DMS114 treated with DMSO at 0.1 percent for 48 hours (cell line): ENCODE results near the gene DNAH3.

Source experiments
- DNase-seq: peaks from one replicate; lab custom pipeline; 2025; ENCODE audit not compliant: unreplicated experiment; lab: John Stamatoyannopoulos, UW

DNAH3 gene

DNA sequence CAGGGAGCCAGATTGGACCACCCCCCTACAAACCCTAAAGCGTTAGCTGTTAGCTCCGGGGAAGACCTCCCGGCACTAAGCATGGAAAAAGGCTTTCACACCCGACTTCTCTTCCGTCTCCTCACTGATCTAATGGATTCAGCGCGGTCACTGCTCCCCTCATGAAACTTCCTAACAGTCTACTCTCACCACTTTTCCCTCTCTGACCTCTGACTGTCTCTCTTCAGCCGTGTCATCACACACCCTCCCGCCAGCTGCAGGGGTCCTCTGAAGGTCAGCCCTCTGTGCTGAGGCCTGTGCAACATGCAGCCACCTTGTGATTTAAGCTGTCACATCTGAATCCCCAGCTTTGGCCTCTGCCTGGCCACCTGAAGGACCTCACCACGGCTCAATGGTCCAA is 234.4 kb downstream of the DNAH3 start:
- DNase-seq, result no peak

DNA sequence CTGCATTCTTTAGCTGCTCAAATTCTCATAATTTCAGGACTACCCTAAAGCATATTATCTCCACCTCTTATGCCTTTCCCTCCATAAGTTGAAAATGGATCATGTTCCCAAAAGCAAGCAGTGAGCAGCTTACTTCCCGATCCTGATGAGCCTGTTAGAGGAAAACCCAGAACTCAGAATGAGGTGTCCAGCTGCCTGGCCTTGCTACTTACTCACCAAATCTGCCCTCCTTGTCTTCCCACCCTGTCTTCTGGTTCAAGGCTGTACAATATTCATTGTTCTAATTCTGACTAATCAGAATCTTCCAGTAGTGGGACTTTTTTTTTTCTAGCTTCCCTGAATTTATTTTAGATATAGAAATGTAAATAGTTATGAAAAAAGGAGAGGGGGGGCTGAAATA is 239.3 kb downstream of the DNAH3 start:
- DNase-seq, result no peak

DNA sequence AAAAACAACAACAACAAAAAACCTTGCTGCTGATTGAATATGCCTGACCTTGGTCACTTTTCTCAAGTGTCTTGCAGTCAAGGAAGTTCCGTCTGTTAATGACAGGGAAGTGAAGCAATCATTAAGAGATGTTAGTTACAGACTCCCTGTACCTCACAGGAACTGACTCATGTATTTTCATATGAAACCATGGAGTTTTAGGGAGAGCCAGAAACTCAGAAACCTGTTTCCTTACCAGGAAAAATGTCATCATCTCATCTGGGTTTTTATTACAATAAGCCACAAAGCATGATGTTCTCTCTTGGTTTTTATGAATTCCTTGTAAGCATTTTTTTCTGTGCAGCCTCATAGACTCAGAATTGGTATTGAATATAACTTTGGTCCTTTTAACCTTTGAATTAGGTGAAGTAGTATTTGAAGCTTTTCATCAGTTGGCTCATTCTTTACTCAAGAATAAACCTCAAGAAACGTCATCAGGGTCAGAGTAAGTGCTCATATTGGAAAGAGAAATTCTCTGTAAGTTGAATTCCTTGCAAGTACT is 239.8 kb downstream of the DNAH3 start:
- DNase-seq, result no peak

DNA sequence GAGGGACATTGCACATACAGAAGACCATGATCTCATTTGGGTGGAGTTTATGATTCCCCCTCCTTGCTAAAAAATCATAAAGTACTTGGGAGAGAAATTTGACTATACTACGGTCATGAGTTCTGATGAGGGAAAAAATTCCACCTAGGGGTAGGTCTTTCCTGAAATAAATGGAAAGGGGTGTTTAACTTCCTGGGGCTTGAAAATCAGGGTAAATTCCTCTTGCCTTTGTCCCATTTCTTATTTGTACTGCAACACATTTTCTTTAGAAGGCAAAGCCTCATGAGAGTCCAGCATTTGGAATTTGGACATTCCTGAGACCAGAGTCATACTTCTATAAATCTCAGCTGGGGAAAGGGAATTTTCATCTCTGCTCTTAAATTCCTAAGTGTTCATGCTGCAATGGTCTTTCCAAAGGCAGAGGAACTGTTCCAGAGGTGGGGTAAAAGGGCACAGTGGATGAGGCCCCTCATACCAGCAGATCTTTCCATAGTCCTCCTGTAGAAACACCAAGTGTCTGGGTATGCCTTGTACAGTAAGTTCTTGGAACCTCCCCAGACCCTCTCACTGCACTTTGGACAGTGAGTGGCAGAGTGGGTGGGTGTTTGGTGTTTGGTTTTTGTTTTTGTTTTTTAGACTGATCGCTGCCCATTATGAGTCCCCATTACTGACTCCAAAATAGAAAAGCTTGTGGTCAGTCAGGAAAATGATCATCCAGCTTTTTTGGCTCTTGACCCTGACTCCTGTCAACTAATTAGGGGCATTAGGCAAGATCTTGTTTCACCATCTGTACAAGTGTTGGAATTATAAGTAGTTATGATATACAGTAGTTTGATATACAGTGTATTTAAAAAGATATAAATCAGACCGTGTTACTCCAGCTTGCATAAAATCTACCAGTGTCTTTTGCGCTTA is 244.0 kb downstream of the DNAH3 start:
- DNase-seq, result no peak

DNA sequence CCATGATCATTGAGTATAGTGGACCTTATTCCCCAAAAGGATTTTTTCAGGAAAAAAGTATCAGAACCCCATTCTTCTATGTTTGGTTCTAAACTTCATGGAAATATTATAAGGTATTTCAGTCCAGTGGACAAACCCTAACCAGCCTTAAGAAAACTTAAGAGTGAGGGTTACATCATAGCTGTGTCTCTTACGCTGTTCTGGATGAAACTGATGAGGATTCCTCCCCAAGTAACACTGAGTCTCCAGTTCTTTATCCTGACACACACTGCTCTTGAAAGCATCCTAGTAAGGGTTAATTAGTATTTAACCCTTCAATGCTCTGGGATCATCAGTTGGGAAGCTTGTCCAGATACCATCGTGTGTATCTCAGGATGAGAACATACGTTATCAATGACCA is 245.1 kb downstream of the DNAH3 start:
- no peak for DNase-seq

DNA sequence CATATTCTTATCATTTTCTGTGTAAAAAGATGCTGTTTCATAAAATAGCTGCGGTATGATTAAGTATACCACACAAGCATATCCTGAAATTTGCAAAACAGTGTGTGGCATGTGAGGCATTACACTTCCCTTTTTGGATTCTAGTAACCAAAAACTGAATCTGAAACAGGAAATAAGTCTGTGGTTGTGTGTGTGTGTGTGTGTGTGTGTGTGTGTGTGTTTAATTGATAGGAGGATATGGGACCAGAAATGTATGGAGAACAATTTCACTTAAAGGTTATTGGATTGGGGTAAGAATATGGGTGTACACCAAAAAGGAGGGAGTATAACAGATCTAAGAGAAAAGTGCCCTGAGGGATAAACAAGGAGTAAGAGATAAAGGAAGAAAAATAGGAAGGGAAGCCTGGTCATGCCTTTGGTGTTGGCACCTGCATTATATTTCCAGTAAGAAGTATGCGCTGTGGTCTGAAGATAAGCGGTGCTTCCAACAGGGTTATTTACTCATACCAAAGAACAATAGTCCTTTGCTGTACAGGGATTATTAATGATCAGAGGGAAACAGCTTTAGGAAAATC is 246.1 kb downstream of the DNAH3 start:
- no peak for DNase-seq

DNA sequence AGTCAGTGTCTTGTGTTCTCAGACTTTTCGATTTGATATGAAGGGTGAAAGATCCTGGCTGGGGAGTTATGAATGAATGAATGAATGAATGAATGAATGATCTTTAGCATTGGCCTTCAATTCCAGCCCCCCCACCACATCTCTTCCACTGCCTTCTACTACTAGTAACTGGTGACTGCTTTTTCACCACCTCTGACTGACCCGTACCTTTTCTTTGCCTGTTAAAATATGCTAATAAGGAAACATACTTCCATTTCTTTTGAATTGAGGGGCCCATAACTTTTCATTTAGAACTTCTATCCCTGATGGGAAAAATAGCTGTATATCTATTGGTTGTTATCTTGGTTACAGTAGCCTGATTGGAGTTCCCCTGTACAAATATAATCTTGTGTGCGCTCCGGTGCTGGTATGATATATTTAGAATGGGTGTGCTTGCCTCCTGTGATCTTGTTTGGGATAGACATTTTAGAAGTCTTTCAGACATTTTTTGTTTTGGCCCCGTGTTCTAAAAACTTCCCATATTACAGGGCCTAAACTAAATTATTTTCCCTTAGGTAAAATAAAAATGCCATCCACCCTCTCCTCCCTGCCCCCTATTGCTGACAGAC is 246.6 kb downstream of the DNAH3 start:
- DNase-seq, result no peak

DNA sequence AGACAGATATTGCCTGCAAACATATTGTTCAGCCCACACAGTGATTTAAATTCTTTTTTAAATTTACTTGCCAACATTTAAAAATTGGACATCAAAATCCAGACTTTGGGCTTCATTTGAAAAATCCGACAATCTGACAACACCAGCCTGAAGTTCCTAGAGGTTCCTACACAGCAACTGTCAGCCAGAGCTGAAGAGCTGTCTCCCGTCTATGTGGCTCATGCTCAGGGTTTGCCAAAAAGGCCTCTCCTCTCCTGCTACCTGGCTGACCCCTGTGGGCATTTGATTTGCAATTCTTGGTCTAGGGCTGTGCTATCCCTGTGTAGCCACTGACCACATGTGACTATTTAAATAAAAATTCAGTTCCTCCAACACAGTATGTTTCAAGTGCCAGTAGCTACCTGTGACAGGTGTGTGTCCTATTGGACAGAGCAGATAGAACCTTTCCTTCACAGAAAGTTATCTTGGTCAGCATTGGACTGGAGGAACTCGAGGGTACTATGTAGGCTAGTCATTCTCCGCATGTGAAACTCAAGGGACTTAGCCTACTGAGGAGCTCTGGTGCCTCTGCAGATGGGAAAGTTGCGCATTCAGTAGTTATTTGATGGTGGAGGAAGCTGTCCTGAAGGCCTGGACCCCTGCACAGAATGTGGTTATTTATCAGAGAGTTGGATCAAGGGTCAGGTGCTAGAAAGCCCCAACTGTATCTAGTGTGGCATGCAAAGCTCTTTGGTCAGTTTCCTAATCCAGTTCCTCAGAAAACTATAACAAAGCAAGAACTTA is 247.3 kb downstream of the DNAH3 start:
- no peak for DNase-seq

DNA sequence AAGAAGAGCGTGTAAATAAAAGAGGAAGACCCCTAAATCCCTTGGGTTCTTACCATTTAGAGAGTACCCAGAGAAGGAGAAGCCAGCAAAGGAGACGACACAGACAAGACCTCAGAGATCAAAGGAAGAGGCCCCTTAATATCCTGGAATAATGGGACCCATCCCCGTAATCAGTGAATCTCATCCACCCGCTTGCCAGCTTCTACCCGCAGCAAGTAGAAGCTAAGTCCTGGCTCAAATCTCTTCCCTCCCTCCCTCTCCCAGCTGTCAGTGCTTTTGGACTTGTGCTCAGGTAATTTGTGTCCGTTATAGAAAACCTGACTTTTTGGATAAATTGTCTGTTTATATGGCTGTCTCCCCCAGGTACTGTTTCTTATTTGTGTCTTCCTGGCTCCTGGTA is 248.2 kb downstream of the DNAH3 start:
- DNase-seq, result no peak

DNA sequence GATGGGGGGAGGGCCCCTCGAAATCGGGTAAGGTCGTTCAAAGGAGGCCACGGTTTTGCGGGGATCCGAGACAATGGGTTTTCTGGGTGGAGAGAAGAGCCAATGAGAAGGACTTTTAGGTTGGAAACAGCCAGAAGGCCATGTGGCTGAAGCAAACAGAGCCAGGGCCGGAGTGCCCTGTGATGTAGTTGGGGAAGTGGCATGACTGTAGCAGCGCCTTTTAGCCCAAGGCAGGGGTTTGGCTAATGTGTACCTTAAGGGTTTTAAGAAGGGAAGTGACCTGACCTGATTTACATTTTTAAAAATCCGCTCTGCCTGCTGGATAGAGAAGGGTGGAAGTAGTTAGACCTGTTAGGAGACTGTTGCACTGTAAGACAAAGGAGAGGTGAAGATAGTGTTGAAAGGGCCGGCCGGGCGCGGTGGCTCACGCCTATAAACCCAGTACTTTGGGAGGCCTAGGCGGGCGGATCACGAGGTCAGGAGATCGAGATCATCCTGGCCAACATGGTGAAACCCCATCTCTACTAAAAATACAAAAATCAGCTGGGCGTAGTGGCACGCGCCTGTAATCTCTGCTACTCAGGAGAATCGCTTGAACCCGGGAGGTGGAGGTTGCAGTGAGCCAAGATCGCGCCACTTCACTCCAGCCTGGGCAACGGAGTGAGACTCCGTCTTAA is 249.1 kb downstream of the DNAH3 start:
- no peak for DNase-seq

DNA sequence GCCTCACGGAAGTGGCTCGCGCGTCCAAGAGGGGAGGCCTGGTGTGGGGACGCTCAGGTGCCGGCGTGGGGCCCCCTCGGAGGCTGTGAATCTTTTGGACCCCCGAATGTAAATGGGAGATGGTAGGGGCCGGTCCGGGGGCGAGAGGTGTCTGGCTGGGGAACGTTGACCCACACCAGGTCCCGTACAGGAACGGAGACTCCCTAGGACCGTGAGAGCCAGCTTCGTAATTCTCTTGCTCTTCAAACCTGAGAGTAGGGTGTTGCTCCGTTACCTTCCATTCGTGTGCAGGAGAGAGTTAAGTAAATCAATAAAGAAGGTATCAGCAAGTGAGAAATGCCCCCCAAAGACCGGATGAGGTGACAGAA is 249.6 kb downstream of the DNAH3 start:
- DNase-seq, result no peak

DNA sequence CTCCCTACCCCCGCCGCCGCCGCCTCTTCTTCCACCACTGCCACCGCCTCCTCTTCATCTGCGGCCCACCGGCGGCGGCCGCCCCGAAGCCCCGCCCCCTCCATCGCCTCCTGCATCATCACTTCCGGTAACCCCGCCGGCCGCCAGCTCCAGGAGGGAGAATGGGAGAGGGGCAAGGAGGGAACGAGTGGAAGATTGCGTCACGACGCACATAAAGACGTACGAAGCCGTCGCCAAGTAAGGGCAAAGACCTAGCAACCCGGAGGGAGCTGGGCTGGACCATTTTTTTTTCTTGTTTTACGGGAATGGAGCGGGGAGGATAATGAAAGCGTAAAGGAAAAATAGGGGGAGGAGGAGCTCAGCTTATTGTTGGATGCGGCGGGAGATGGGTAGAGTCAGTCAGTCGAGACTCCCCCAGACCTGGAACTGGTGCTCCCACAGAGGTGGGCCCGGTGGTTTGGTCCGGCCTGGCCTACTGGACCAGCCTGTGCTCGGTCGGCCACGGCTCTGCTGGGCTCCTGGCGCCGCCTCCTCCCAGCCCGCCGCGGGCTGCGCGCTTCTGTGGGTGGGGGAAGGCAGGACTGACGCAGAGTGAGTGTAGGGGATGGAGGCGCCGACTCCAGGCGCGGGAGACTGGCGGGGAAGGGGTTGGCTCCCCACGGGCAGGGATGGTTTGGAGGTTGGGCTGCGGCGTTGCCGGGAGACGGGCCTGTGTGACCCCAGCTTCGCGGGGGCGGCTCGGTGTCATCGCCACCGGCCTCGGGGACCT is 250.2 kb downstream of the DNAH3 start, which contains the start of the genes DCUN1D3 and LYRM1:
Gene DCUN1D3, minus strand, starts transcription at position 60 of the 769 bp plus-strand sequence. CDS start 37,820 bp downstream, outside the sequence.
Gene LYRM1, plus strand, starts transcription at position 473 of the 769 bp plus-strand sequence. CDS start 14,785 bp downstream, outside the sequence.
- peak; percentile 93 for DNase-seq

DNA sequence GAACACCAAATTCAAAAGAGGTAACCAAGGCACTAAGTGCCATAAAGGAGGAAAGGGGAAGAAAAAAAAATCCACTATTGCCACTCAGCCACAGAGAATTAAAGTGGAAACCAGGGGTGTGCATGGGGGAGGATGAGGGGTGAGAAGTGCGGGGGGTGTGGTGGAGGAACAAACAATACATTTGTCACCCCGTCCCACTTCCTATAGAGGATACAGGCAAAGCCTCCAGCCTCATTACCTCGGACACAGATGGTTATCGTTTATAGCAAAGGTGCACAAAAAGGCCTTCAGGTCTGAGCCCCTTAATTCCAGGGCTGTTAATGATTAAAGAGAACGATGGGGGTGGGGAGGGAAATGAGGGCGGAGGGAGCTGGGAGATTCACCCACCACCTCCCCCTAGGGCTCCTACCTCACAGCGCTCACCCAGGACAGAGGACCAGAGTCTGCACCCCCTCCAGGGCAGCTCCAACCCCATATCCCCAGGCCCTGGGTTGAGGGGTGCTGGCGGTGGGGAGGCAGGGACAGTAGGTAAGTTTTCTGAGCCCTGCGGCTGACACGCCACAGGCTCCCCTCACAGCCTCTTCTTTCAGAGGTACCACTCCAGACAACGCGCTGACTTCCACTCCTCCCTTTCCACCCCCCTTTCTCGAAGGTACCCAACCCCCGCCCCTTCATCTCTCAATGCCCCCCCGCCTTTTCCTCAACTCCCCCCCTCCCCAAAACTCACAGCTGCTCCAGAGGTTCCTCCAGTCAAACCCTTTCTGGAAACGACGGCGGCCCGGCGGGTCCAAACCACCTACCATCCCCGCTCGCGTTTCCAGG is 251.0 kb downstream of the DNAH3 start:
- no peak for DNase-seq

DNA sequence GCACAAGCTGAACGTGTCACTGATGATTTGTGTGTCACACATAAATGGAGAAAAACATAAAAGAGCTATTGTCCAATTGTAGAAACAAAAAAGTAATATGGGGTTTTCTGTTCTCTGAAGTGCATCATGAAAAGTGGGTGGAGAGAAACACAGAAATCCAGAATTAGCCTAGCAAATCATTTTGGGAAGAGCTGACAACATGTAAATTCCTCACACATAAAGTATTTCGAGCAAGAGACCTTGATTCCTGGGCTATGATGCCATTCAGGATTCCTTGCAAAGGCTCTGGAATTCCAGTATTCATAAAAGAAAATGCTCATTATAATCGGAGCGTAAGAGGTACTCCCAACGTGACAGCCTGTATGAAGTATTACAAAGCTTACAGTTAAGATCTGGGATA is 251.6 kb downstream of the DNAH3 start:
- DNase-seq, result no peak

DNA sequence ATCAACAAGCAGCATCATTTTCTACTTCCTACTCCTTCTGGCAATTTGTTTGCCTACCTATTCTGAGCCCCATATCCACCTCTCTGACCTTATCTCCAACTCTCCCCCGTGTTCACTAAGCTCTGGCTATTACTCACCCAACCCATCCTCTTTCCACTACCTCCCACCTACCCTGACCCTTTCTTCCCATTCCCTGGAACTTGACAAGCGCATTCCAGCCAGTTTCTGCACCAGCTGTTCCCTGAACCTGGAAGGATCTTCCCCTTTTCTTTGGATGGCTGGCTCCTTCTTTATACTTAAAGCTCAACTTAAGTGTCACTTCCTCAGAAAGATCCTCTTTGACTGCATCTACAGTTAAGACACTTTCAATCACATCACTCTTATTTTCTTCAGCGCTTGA is 252.7 kb downstream of the DNAH3 start:
- no peak for DNase-seq

DNA sequence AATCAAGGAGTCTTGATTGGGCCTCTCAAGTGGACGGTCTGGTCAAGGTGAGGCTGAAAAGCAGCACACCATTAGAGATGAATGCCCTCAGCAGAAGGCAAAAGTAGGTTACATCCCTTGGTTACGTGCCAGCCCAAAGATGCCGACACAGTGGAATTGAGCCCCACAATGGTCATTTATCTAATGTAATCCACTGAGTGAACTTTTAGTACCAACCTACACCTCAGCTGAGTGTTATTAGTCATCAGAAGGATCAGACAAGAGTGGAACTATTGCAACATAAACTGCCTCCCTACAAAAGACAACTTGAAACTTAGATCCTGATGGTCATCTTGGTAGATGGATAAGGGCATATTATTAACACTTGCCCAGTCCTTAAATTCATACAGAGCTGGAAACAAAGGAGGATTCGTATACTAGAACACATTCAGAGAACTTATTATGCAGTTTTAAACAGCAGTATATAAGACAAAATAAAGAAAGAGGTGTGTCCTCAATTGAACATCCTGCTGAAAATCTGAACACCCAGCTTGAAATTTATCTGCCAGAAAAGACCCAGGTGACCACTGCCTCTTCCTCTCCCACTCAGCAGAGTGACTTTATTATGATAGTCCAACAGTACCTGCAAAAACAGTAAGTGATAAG is 253.3 kb downstream of the DNAH3 start:
- no peak for DNase-seq

DNA sequence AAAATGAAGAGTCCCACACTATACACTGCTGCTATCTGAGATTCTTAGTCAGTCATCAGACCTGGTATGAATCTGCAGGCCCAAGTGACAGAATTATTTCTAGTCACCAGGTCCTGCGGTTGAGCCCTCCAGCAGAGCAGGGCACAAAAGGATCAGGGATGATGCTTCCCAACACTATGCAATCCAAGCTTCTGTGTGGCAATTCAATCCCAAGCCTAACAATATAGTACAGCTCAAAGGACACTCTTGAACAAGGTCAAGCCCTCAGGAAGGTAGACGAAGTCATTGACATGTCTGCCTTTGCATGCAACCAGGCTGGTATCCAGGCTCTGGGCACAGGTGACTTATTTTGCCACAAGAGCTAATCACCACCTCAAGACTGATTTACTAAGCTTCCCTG is 256.3 kb downstream of the DNAH3 start:
- no peak for DNase-seq

DNA sequence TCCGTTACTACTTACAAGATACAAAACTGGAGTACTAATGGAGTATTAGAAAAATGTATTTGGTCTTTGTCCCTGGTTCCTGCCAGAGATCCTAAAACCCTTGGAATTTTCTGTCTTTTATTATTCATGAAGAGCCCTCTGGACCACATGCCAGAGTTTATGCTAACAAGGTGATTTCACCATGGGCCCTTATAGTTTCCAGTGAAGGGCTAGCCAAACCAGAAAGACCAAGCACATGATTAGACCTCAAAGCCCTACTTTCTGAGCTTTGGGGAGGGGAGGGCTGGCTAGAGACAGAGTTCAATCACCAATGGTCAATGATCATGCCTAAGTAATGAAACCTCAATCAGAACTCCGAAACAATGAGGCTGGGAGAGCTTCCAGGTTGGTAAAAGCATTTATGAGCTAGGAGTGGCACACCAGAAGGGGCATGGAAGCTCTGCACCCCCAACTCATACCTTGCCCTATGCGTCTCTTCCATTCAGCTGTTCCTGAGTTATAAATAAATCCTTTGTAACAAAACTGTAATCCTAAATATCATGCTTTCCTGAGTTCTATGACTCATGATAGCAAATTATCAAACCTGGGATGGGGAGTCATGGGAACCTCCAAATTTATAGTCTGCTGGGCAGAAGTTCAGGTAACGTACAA is 260.9 kb downstream of the DNAH3 start:
- DNase-seq, result no peak
